HL-60 (cell line): ENCODE results near the gene ROBO4.

ENCODE experiments used
- DNase-seq, 2 experiments: peaks; one replicate each; pipeline ENCODE4 v3.0.0-alpha.2; 2010 to 2020; ENCODE audit warnings: low read depth in 1 of 2, low spot score in 1 of 2
- H3K27ac ChIP-seq: fragments of 250-450 bp; sonication (Bioruptor Pico); replicated peaks from 2 replicates; pipeline ENCODE4 v1.5.1; 2020; ENCODE audit warnings: mild to moderate bottlenecking, moderate library complexity
- H3K27me3 ChIP-seq: fragments of 250-450 bp; sonication (Bioruptor Pico); 2 replicates; pipeline ENCODE4 v1.5.1; 2021; ENCODE audit warnings: mild to moderate bottlenecking, moderate library complexity; ENCODE audit not compliant: insufficient read depth, poor library complexity, severe bottlenecking
- H3K4me3 ChIP-seq: replicated peaks from 2 replicates; pipeline ENCODE4 v1.5.1; 2011; ENCODE audit warnings: mild to moderate bottlenecking, control low read depth, low read length; ENCODE audit not compliant: insufficient read depth
- GABPA ChIP-seq: IDR thresholded peaks from 2 replicates; pipeline ENCODE4 v1.6.1; 2012; ENCODE audit warnings: low read depth
- POLR2AphosphoS5 ChIP-seq: IDR thresholded peaks from 2 replicates; pipeline ENCODE4 v1.6.1; 2012; ENCODE audit warnings: low read depth
- REST ChIP-seq: IDR thresholded peaks from 2 replicates; pipeline ENCODE4 v1.6.1; 2012; ENCODE audit warnings: low read depth; ENCODE audit not compliant: insufficient replicate concordance
- SPI1 ChIP-seq: IDR thresholded peaks from 2 replicates; pipeline ENCODE4 v1.6.1; 2012; ENCODE audit warnings: low read depth, mild to moderate bottlenecking, borderline replicate concordance
- TF ChIP-seq, protein P1 (sequence below): IDR thresholded peaks from one replicate; pipeline ENCODE4 v1.5.1; 2011; ENCODE audit warnings: low read length, control low read depth, inconsistent platforms; ENCODE audit not compliant: insufficient read depth

The ROBO4 gene

GRCh38 chr11:124886978-124887666 lies 10.5 kb downstream of the ROBO4 start:
- no peak for DNase-seq
- Histone ChIP-seq H3K27me3 (no peaks in the 10 kb centered on the region), H3K27ac (no peak overlapping the region), H3K4me3 (no peak overlapping the region)
- no peak for TF ChIP-seq SPI1
- TF ChIP-seq GABPA, result no peak
- TF ChIP-seq, protein P1, sequence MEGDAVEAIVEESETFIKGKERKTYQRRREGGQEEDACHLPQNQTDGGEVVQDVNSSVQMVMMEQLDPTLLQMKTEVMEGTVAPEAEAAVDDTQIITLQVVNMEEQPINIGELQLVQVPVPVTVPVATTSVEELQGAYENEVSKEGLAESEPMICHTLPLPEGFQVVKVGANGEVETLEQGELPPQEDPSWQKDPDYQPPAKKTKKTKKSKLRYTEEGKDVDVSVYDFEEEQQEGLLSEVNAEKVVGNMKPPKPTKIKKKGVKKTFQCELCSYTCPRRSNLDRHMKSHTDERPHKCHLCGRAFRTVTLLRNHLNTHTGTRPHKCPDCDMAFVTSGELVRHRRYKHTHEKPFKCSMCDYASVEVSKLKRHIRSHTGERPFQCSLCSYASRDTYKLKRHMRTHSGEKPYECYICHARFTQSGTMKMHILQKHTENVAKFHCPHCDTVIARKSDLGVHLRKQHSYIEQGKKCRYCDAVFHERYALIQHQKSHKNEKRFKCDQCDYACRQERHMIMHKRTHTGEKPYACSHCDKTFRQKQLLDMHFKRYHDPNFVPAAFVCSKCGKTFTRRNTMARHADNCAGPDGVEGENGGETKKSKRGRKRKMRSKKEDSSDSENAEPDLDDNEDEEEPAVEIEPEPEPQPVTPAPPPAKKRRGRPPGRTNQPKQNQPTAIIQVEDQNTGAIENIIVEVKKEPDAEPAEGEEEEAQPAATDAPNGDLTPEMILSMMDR, result no peak
- TF ChIP-seq POLR2AphosphoS5, result no peak
- no peak for TF ChIP-seq REST

DNA sequence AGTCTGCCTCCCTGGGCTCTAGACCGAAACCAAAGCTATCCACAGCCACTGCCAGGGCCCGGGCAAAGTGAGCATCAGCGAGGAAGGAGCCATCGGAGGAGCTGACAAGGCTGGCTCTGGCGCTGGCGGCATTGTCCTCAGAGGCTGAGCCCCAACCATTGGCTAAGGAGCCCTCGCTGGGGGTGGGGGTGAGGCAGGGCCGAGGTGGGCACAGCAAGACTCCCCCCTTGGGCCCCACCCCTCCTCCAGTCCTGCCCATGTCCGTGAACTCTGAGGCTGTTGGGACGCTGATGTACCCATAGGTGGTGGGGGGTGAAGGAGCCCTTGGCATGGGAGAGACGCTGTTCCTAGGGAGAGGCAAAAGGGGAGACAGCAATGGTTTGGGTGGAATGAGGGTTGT lies 11.2 kb downstream of the ROBO4 start:
- TF ChIP-seq, protein P1, result no peak
- TF ChIP-seq SPI1 (no peak), GABPA (no peak), REST (no peak), POLR2AphosphoS5 (no peak)
- DNase-seq, result no peak
- Histone ChIP-seq H3K27ac (no peak overlapping the region), H3K27me3 (no peaks in the 10 kb centered on the region), H3K4me3 (no peak overlapping the region)

- Histone ChIP-seq H3K27me3 (no peaks in the 10 kb centered on the region), H3K4me3 (no peak overlapping the region), H3K27ac (no peak overlapping the region)
- DNase-seq, result no peak
- TF ChIP-seq POLR2AphosphoS5 (no peak), GABPA (no peak), REST (no peak), SPI1 (no peak)
- TF ChIP-seq, protein P1, result no peak
Observed at GRCh38 chr11:124884869-124885479, 12.7 kb downstream of the ROBO4 start.
